GM19328 (cell line): ENCODE data around the gene PRDM1.

Experiments
- ATAC-seq: cut with Tn5 transposase; IDR thresholded peaks from one replicate; pipeline ENCODE4 v1.9.1; 2021; ENCODE audit warnings: mild to moderate bottlenecking, moderate library complexity; ENCODE audit not compliant: unreplicated experiment

Gene PRDM1

GRCh38 chr6:106085984-106086813 lies at the start of gene PRDM1:
TSS of gene PRDM1 (plus strand) at chr6:106086336. CDS start at chr6:106086554, 218 bp downstream.
- ATAC-seq: peak; percentile 75

GRCh38 chr6:106037060-106037459 lies 49.1 kb upstream of the PRDM1 start:
- no peak for ATAC-seq

- no peak for ATAC-seq
These were observed 46.1 kb upstream of the PRDM1 start for GRCh38 chr6:106039897-106040592.

- ATAC-seq: no peak
These were observed 42.0 kb upstream of the PRDM1 start for GRCh38 chr6:106044151-106044550.

GRCh38 chr6:106045077-106045476 lies 41.1 kb upstream of the PRDM1 start:
- no peak for ATAC-seq

- ATAC-seq: no peak
These were observed 39.9 kb upstream of the PRDM1 start for GRCh38 chr6:106046116-106046853.

- no peak for ATAC-seq
These were observed 39.3 kb upstream of the PRDM1 start for GRCh38 chr6:106046854-106047200.

GRCh38 chr6:106048336-106048735 lies 37.8 kb upstream of the PRDM1 start:
- no peak for ATAC-seq

GRCh38 chr6:106050538-106050937 lies 35.6 kb upstream of the PRDM1 start:
- no peak for ATAC-seq

DNA sequence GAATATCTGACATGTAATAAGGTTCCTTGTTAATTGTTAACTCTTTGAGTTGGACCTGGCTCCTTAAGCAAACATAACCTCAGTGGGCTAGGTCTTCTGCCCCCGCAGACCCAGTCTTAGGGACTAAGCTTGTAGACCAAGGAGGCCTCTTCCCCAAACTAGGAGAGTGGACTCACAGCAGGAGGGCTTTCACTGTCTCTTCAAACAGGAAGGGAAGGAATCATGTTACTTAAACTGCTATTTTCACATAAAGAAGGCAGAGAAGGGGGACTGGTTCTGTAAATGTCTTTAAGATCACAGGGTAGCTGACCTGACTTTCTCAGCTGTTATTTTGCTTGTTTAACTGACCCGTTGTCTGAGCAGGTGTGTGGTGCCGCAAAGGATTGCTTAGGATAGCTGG lies 34.9 kb upstream of the PRDM1 start:
- no peak for ATAC-seq

DNA sequence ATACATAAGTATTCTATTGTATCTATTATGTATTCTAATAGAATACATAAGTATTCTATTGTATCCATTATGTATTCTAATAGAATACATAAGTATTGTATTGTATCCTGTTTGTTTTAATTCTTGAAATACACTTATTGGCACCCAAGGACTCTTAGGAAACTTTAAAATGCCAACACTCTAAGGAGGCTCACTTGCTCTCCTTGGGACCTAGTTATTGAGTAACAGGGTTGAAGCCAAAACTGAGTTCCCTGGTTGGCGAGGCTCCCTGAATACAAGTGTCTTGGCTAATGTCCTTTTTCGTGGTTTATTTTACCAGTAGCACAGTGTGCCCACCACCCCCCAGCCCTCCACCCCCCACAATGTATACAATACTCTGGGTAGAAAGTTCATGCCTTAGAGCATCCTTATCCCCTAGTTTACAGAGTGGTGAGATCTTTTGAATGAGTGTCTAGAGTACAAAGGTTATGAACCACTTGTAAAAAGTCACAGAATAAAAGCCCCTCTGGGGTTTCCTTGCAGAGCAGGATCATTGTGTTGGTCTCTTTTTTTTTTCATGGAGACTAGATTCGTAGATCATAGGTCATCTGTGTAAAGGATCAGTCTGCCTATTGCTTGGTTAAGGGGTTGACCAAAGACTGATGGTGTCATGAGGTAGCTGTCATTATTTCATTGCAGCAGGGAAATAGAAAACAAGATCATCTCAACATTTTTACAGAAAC lies 32.5 kb upstream of the PRDM1 start:
- ATAC-seq: no peak

- no peak for ATAC-seq
These were observed 30.6 kb upstream of the PRDM1 start for GRCh38 chr6:106055489-106055888.

- ATAC-seq: no peak
These were observed 29.9 kb upstream of the PRDM1 start for GRCh38 chr6:106056060-106056745.

- ATAC-seq: no peak
These were observed 29.3 kb upstream of the PRDM1 start for GRCh38 chr6:106056746-106057390.

- no peak for ATAC-seq
These were observed 26.8 kb upstream of the PRDM1 start for GRCh38 chr6:106059331-106059730.

DNA sequence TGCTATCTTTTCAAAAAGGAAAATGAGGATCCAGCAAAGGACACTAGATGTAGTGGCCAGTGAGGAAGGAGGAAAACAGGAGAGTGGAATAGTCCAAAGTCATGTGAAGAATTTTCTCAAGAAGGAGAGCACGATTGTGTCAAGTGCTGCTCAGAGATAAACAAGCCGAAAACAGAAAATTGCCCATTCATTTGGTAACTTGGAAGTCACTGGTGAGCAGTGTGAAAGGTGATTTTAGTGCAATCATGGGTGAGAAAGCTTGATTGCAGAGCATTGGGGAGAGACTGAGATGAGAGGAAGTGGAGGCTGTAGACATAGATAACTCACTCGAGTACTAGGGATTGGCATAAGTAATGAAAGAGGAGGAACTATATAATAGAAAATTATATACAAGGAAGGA lies 26.0 kb upstream of the PRDM1 start:
- no peak for ATAC-seq

DNA sequence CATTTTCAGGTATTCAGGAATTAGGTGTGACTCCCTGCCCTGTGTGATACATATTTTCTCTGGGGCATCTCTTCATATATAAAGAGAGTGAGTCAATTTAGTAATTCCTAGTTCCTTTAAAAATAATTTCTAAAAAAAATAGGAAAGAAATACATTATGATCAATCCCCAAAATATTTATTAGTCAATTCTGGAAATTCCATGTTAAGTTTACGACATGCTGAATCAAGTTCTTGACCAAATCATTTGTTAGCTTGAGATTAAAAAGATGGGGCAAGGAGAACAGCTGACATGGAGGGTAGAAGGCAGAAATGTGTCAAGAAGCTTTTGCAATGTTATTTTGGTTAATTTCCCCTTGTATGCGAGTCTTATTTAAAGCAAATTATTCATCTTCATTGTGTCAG lies 22.7 kb upstream of the PRDM1 start:
- ATAC-seq: no peak

DNA sequence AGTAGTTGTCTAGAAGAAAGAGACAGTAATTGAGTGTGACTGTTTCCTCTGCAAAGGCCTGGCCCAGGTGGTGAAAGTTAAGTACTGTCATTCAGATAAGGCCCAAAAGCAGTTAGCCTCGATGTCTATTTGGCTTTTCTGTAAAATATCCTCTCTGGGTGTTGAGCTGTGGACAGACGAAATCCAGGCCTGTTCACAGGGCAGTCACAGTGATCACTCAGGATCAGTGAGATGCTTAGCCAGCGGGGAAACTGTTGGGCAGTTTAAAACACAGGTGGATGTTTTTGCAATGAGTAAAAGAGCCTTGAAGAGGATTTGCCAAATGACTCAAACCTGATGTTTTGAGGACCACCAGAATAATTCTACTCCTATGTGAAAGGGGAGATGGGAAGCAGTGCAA lies 22.0 kb upstream of the PRDM1 start:
- ATAC-seq: no peak

GRCh38 chr6:106064756-106065155 lies 21.4 kb upstream of the PRDM1 start:
- ATAC-seq: no peak

- no peak for ATAC-seq
These were observed 19.1 kb upstream of the PRDM1 start for GRCh38 chr6:106066989-106067388.
